HG03378 (cell line): Measurements from ENCODE around the gene ZNF689.
"Not testable (repeated sequence)": the region's sequence is repeated elsewhere in the genome, so short reads cannot be mapped to it uniquely, and the experiment has no call there.

Experiments
- ATAC-seq: cut with Tn5 transposase; IDR thresholded peaks from one replicate; pipeline ENCODE4 v1.9.1; 2021; ENCODE audit warnings: mild to moderate bottlenecking, moderate library complexity; ENCODE audit not compliant: unreplicated experiment

ZNF689 gene

GRCh38 chr16:30601966-30602365 lies 8.2 kb downstream of the ZNF689 start:
- no peak for ATAC-seq

- no peak for ATAC-seq
These were observed 9.3 kb downstream of the ZNF689 start for GRCh38 chr16:30600929-30601328.

- ATAC-seq, result no peak
These were observed 10.0 kb downstream of the ZNF689 start for GRCh38 chr16:30600215-30600614.

GRCh38 chr16:30592871-30593270 lies 17.3 kb downstream of the ZNF689 start:
- no peak for ATAC-seq

- ATAC-seq, result not testable (repeated sequence)
These were observed 19.3 kb downstream of the ZNF689 start for GRCh38 chr16:30590869-30591268.

DNA sequence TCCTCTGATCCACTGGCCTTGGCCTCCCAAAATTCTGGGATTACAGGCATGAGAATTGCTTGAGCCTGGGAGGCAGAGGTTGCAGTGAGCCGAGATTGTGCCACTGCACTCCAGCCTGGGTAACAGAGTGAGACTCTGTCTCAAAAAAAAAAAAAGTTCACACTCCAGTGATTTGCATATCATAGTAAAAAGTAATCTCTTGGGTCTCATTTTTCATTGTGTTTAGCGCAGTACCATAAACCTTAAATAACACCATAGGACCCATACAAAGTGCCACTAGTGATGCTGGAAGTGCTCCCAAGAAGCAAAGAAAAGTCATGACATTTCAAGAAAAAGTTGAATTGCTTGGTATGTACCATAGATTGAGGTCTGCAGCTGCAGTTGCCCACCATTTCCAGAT lies 20.6 kb downstream of the ZNF689 start:
- ATAC-seq, result not testable (repeated sequence)

- ATAC-seq, result no peak
These were observed 21.5 kb downstream of the ZNF689 start for GRCh38 chr16:30588651-30589050.

GRCh38 chr16:30585400-30586191 lies 24.6 kb downstream of the ZNF689 start, which contains the start of gene ZNF785:
Gene ZNF785, minus strand, starts transcription at chr16:30585697. Its CDS starts 86 bp downstream, at chr16:30585611.
- ATAC-seq, result peak; percentile 83

GRCh38 chr16:30585022-30585399 lies 25.2 kb downstream of the ZNF689 start:
- peak; percentile 12 for ATAC-seq

- no peak for ATAC-seq
These were observed 27.4 kb downstream of the ZNF689 start for GRCh38 chr16:30582611-30583340.

GRCh38 chr16:30581457-30581856 lies 28.7 kb downstream of the ZNF689 start:
- no peak for ATAC-seq

- no peak for ATAC-seq
These were observed 35.5 kb downstream of the ZNF689 start for GRCh38 chr16:30574678-30575077.

DNA sequence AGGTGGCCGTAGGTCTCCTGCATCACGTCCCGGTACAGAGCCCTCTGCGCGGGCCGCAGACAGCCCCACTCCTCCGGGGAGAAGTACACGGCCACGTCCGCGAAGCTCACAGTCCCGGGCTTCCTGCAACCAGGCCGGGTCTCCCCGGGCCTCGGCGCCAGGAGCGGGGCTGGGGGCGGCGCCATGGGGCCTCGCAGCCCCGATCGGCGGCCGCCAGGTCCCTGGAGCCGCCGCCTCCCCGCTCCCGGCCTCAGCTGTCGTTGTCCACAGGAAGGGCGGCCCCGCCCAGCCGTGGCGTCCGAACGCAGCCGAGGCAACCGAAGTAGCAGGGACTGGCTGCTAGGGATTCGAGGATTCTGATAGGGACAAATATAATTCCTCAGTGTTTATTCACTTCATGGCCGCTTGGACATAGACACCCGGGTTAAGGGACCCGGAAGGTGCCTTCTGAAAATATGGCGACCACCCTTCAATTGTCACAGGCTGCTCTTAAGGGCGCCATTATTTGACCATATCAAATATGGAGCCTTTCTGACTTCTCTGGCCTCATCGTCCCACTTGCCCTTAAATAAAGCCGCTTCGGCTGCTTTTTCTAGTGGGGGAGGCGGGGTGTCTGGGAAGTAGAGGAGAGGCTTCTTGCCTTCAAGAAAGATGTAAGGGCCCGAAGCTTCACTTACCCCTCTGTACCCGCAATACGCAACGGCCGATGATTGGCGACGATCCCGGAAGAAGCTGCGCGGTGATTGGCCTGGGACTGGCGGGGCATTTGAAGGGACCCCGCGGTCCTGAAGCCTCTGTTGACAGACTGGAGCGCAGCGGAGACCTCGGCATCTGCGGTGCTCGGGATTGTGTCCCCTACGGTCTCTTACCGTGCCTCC lies 38.5 kb downstream of the ZNF689 start, which contains the start of gene ZNF688:
Gene ZNF688 (minus strand): TSS at position 270 of the 878 bp plus-strand sequence. CDS start 85 bp downstream, at position 185.
- ATAC-seq, result peak; percentile 63

- ATAC-seq, result no peak
These were observed 39.3 kb downstream of the ZNF689 start for GRCh38 chr16:30570636-30571444.

DNA sequence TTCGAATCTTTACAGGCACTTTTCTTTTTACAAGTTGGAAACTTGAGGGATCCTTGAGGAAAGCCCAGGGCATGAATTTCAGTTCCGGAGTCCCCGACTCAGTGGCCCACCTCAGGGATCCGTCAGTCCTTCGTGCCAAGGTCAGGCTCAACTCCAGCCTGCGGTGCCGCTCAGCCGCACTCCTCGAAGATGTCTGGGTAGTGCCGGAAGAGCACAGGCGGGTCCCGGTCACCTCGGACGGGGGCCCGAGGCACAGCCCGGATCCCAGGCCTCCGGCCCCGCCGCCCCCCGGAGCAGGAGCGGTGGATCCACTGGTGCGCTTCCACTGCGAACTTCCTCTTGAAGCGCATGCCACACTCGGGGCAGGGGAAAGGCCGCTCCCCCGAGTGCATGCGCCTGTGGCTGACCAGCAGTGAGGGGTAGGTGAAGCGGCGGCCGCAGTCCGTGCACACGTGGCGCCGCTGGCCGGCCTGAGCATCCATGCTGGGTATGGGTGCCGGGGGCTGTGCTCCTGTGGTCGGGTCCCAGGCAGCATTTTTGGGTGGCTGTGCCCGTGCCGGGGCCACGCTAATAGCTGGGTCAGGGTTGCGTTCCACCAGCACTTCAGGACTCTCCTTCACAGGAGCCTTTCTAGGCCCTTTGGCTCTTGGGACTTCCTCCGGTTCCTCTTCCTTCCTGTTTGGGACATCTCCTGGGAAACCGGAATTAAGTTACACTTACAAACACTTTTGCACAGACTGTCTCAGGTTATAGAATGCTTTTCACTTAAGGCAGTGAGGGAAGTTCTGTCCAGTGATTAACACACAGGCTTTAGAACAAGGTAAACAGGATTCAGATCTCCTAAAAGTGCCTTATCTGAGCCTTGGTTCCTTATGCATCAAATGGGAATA lies 40.2 kb downstream of the ZNF689 start:
- no peak for ATAC-seq

- no peak for ATAC-seq
These were observed 40.9 kb downstream of the ZNF689 start for GRCh38 chr16:30569281-30569680.

DNA sequence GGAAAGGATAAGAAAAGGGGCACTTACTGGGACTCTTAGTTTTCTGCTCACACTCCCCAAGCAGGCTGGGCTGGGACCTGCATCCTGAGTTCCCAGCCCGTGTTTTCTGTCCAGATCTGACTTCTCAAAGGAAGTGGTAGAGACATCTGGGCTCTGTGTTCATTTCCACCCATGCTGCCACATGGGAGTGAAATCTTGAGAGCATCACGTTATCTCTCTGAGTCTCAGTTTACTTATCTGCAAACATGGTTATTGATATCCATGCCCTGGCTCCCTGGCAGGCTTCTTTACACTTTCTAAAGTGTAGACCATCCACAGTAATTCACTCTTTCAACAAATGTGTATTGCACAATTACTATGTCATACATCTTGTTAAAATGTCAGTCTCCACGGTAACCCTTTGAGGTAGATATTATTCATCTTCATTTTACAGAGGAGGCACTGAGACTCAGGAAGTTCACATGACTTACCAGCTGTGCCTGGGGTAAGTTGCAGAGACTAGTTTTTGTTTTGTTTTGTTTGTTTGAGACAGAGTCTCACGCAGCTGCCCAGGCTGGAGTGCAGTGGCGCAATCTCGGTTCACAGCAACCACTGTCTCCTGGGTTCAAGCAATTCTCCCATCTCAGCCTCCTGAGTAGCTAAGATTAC lies 42.1 kb downstream of the ZNF689 start:
- peak; percentile 34 for ATAC-seq

DNA sequence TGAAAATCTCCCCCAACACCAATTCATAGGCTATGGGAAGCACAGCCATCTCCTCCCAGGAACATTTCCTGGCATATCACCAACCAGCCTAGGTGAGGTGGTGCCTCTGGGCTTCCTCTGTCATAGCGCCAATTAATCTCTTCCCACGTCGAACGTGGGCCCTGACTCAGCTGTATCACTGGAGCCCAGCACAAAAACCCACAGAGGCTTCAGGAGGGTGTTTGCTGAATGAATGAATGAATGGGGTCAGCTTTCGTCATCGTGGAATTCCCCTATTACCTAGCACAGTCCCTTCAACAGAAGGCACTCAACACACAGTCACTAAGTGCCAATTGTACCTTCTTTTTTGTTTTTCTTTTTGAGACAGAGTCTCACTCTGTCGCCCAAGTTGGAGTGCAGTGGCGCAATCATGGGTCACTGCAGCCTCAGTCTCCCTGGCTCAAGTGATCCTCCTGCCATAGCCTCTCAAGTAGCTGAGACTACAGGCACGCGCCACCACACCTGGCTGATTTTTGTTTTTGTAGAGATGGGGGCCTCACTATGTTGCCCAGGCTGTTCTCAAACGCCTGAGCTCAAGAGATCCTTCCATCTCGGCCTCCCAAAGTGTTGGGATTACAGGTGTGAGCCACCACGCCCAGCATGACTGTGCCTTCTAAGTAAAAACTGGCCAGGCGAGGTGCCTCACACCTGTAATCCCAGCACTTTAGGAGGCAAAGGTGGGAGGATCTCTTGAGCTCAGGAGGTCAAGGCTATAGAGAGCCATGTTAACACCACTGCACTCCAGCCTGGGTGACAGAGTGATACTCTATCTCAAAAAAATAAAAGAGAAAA lies 42.8 kb downstream of the ZNF689 start:
- ATAC-seq, result no peak
